ENCODE data around the gene EGR4.

DNA sequence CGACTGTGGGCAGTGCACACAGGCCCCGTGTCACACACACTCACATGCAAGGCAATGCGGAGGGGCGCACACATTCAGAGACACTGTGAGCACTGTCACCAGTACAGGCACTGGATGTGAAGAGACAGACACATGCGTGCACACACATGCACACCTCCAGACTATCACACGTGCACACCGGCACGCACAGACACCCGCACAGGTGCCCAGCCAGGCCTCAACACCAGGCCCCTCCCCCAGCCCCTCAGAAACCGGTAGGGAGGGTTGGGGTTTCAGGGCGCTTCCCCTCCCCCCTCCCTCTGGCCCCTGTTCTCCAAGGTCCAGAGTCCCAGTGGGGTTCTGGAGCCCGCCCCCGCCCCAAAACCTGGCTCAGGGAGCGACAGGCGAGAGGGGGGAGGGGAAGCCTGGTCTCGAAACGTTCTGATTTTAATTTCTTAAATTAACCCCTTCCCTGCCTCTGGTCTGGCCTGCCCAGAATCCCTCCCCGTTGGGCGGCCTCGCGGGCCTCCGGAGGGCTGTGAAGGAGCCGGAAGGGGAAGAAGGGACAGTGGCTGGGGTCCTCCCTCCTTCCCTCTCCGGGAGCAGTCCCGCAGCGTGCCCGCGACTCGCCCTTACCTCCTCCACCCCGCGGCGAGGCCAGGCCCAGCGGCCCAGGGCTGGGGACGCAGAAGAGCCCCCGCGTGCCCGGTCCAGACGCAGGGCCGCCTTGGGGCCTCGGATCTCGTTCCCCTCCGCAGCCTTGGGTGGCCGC is 9.6 kb downstream of the EGR4 start:
- TF ChIP-seq, protein P1, sequence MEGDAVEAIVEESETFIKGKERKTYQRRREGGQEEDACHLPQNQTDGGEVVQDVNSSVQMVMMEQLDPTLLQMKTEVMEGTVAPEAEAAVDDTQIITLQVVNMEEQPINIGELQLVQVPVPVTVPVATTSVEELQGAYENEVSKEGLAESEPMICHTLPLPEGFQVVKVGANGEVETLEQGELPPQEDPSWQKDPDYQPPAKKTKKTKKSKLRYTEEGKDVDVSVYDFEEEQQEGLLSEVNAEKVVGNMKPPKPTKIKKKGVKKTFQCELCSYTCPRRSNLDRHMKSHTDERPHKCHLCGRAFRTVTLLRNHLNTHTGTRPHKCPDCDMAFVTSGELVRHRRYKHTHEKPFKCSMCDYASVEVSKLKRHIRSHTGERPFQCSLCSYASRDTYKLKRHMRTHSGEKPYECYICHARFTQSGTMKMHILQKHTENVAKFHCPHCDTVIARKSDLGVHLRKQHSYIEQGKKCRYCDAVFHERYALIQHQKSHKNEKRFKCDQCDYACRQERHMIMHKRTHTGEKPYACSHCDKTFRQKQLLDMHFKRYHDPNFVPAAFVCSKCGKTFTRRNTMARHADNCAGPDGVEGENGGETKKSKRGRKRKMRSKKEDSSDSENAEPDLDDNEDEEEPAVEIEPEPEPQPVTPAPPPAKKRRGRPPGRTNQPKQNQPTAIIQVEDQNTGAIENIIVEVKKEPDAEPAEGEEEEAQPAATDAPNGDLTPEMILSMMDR (IDR thresholded peaks at IDR 0.05; ENCODE audit: low read depth, low read length, poor library complexity, severe bottlenecking), result no peak
- TF ChIP-seq EZH2phosphoT487 (IDR thresholded peaks at IDR 0.05; ENCODE audit: borderline replicate concordance, low read length), result no peak
